ENCODE data around the gene MRPL44. TPM values are rescaled to one million over a fixed set of nuclear protein-coding genes. Genes with fewer than 3 reads are reported as not detected.

MRPL44 gene
- total and polyA plus RNA-seq, 2 of the 8 experiments (the other 6 are each of a cell fraction or from before 2014, with no cell fraction given): 32.0 to 53.2 TPM

DNA sequence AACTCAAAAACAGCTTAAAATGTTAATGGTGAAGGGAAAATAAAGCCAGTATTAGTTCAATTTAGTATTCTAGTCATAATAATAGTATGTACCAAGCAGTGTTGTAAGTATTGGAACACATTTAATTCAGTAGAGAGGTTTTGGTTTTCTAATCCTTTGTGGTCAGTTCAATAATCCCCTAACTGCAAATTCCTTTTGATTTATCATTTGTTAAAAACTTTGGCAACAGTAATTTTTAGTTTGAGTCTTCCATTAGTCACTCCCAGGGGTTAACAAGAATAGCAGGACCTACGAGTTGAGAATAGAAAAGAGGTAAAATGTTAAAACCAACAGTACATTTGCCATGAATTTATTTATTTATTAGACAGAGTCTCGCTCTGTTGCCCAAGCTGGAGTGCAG is 10.7 kb downstream of the MRPL44 start:
- H3K9ac ChIP-seq (replicated peaks in 1 of 4; ENCODE audit: extremely low read depth in 1 of 4, low read depth in 3 of 4, low read length in 3 of 4): no peak overlapping the region
- no peaks in the 10 kb centered on the region for H3K9me3 ChIP-seq (ENCODE audit: insufficient read depth in 2 of 2, low read depth in 1 of 2, low read length in 1 of 2)
- H2BK5ac ChIP-seq (ENCODE audit: low read depth, low read length): no peak overlapping the region
- H4K91ac ChIP-seq (replicated peaks; ENCODE audit: insufficient read length, low read length): no peak overlapping the region
- no peaks in the 10 kb centered on the region for H3K27me3 ChIP-seq (replicated peaks in 1 of 4; ENCODE audit: control insufficient read depth in 3 of 4, extremely low read depth in 1 of 4, insufficient read depth in 3 of 4, low read length in 3 of 4)
- no peaks in the 10 kb centered on the region for H3K23me2 ChIP-seq (ENCODE audit: low read depth, low read length)
- ChIA-PET POLR2A (ENCODE audit: partially characterized antibody) (interaction anchor here (0.6 to 1.6 kb wide), 3 partner anchors 8 to 80 kb away, joined by 3 to 9 read pairs (median 4); partner anchors contain the start of gene MRPL44), CTCF (ENCODE audit: partially characterized antibody) (interaction anchor here (0.8 to 18.2 kb wide), 9 partner anchors 9 to 679 kb away, joined by 3 to 282 read pairs (median 16); no protein-coding TSS in a partner anchor)
- H3K4ac ChIP-seq (replicated peaks; ENCODE audit: insufficient read length, low read depth, low read length): no peak overlapping the region
- no peak overlapping the region for H2BK120ac ChIP-seq (replicated peaks; ENCODE audit: low read depth, low read length)
- H3K4me3 ChIP-seq (ENCODE audit: extremely low read depth in 1 of 4, insufficient read depth in 2 of 4, low read depth in 3 of 4, low read length in 4 of 4): no peak overlapping the region
- no peak overlapping the region for H2AK5ac ChIP-seq (ENCODE audit: low read depth, low read length)
- H3K4me2 ChIP-seq (ENCODE audit: insufficient read depth in 1 of 2, low read depth in 2 of 2, low read length in 2 of 2): no peak overlapping the region
- no peak for TF ChIP-seq CHD2 (IDR thresholded peaks at IDR 0.05; ENCODE audit: low read length)
- TF ChIP-seq SP1 (IDR thresholded peaks at IDR 0.05; ENCODE audit: low read depth, low read length): no peak
- TF ChIP-seq POLR2AphosphoS5 (IDR thresholded peaks at IDR 0.05; ENCODE audit: low read depth, low read length): no peak
- no peak for TF ChIP-seq CEBPB (IDR thresholded peaks at IDR 0.05; ENCODE audit: low read depth, low read length)
- TF ChIP-seq TBP (IDR thresholded peaks at IDR 0.05; ENCODE audit: low read depth, low read length): no peak
- TF ChIP-seq, protein P1, sequence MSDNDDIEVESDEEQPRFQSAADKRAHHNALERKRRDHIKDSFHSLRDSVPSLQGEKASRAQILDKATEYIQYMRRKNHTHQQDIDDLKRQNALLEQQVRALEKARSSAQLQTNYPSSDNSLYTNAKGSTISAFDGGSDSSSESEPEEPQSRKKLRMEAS (IDR thresholded peaks at IDR 0.05): no peak
- TF ChIP-seq TAF1 (IDR thresholded peaks at IDR 0.05; ENCODE audit: low read depth, low read length): no peak
- TF ChIP-seq SIN3A (conservative IDR thresholded peaks at IDR 0.05 in 1 of 2, IDR thresholded peaks at IDR 0.05 in 1 of 2; ENCODE audit: low read depth in 1 of 2, low read length in 2 of 2): no peak
- no peak for TF ChIP-seq JUND (IDR thresholded peaks at IDR 0.05; ENCODE audit: low read length)
- TF ChIP-seq SP4 (IDR thresholded peaks at IDR 0.05; ENCODE audit: low read length): no peak
- no peak for TF ChIP-seq CTBP2 (IDR thresholded peaks at IDR 0.05; ENCODE audit: borderline replicate concordance, insufficient read depth, insufficient read length, low read length)
- no peak for TF ChIP-seq SIRT6 (IDR thresholded peaks at IDR 0.05; ENCODE audit: low read length)
- H3K79me2 ChIP-seq (ENCODE audit: control insufficient read depth in 1 of 2, insufficient read depth in 2 of 2, low read length in 2 of 2): peaks cover 0 to 23% of the 10 kb centered on the region in 2 experiments; a peak in 2 of 4 replicates
- no peak overlapping the region for H2BK20ac ChIP-seq (ENCODE audit: low read length)
- no peak overlapping the region for H3K18ac ChIP-seq (ENCODE audit: extremely low read depth, low read length)
- H3K36me3 ChIP-seq (ENCODE audit: control insufficient read depth in 2 of 4, insufficient read depth in 4 of 4, low read length in 3 of 4): peaks cover 2 to 46% (median 12%) of the 10 kb centered on the region in 4 experiments; a peak in 6 of 8 replicates
- DNase-seq (ENCODE audit: low read depth in 1 of 2, low spot score in 2 of 2) (no peak), FAIRE-seq (no peak)
- H2BK12ac ChIP-seq (ENCODE audit: low read depth, low read length): no peak overlapping the region
- no peak overlapping the region for H3K56ac ChIP-seq (replicated peaks; ENCODE audit: insufficient read length, low read depth, low read length)
- no peak overlapping the region for H4K8ac ChIP-seq (ENCODE audit: extremely low read depth, insufficient read depth, low read length)
- H2BK15ac ChIP-seq (ENCODE audit: low read length): no peak overlapping the region
- H3K4me1 ChIP-seq (replicated peaks in 1 of 4; ENCODE audit: control insufficient read depth in 3 of 4, insufficient read depth in 4 of 4, low read length in 3 of 4): no peaks in the 10 kb centered on the region
- H2AFZ ChIP-seq (ENCODE audit: low read length): no peak overlapping the region
- H3K14ac ChIP-seq (ENCODE audit: insufficient read length): no peak overlapping the region
- H4K5ac ChIP-seq (ENCODE audit: insufficient read length, low read depth, low read length): no peak overlapping the region
- no peaks in the 10 kb centered on the region for H4K20me1 ChIP-seq (replicated peaks in 1 of 2; ENCODE audit: control insufficient read depth in 1 of 2, insufficient read depth in 2 of 2, low read length in 2 of 2)
- H3K23ac ChIP-seq (ENCODE audit: insufficient read length): no peak overlapping the region
- WGBS, 2 experiments (ENCODE audit: extremely low coverage in 1 of 2, insufficient coverage in 1 of 2, insufficient read length in 1 of 2, insufficient replicate concordance in 2 of 2, low coverage in 1 of 2, low lambda C conversion rate in 2 of 2, missing lambda C conversion rate in 1 of 2): 100% methylated on average over 2 of the region's 2 CpGs; no CpG with 5 or more reads in 1 of the 2 experiments
- no peak overlapping the region for H3K27ac ChIP-seq (ENCODE audit: low read depth, low read length)
- no peaks in the 10 kb centered on the region for H3K79me1 ChIP-seq (ENCODE audit: low read depth, low read length)

Measured in H1 (cell line).